K562 (cell line): Measurements from ENCODE around the gene RTP3. TPM values are rescaled to one million over a fixed set of nuclear protein-coding genes. Genes with fewer than 3 reads are reported as not detected.
A peak's percentile ranks its signal among the peaks of the same experiment; 100 is the strongest.

Experiments used
- ATAC-seq: fragments of 200-7000 bp; cut with Tn5 transposase; 3 replicates; pipeline ENCODE4 v1.9.1; 2020; ENCODE audit warnings: moderate library complexity
- BruUV-seq: library from RNA; stranded (reverse); fragments of 400-500 nt; replicated peaks from 2 replicates; lab custom pipeline; 2021; lab: Mats Ljungman, UMichigan
- CTCF ChIA-PET: fragments of 300-600 bp; formaldehyde crosslinking; extraction: SDS; loops from one replicate; lab custom pipeline; 2021; ENCODE audit warnings: low intra/inter-chr PET ratio; lab: Yijun Ruan, JAX
- POLR2A ChIA-PET: fragments of 300-600, 350-650 bp; sonication (Branson Sonifier 250); formaldehyde crosslinking; extraction: SDS; loops from one replicate; lab custom pipeline; 2021; ENCODE audit warnings: antibody characterized with exemption, inconsistent platforms; lab: Yijun Ruan, JAX
- DNase-seq, 4 experiments: peaks; one replicate each; pipeline versions ENCODE4 v3.0.0 to v3.0.0-alpha.2; 2011 to 2018; ENCODE audit warnings: low spot score in 3 of 4, mixed read lengths in 3 of 4; ENCODE audit errors: extremely low read depth in 1 of 4
- FAIRE-seq: peaks from 2 replicates; lab custom pipeline; 2011; peaks lifted over from hg19 to GRCh38; lab: Jason Lieb, UNC
- H2AFZ ChIP-seq: 2 replicates; pipeline ENCODE4 v1.6.0; 2011; ENCODE audit warnings: low read depth, low read length, control low read depth, inconsistent platforms
- H3K27ac ChIP-seq: fragments of 200-600 bp; 3 replicates; pipeline ENCODE4 v1.8.0; 2011; ENCODE audit warnings: low read depth, mild to moderate bottlenecking, control low read depth, inconsistent platforms, low read length, moderate library complexity, mixed read lengths; ENCODE audit errors: extremely low read depth
- H3K27me3 ChIP-seq, 2 experiments: fragments of 300-600 bp in 1 of 2; 2 replicates in 1 of 2; 3 replicates in 1 of 2; pipeline versions ENCODE4 v1.6.0 to v1.8.0; 2011; ENCODE audit warnings: inconsistent platforms in 2 of 2, low read length in 2 of 2, mild to moderate bottlenecking in 1 of 2, mixed read lengths in 1 of 2, moderate library complexity in 1 of 2; ENCODE audit not compliant: control insufficient read depth in 2 of 2, insufficient read depth in 2 of 2
- H3K36me3 ChIP-seq: fragments of 300-600 bp; 3 replicates; pipeline ENCODE4 v1.8.0; 2011; ENCODE audit warnings: mild to moderate bottlenecking, low read length, inconsistent platforms; ENCODE audit not compliant: control insufficient read depth, insufficient read depth
- H3K4me1 ChIP-seq, 2 experiments: fragments of 200-600 bp in 1 of 2; replicated peaks in 1 of 2; 2 replicates in 1 of 2; 3 replicates in 1 of 2; pipeline versions ENCODE4 v1.5.1 to v1.8.0; 2011; ENCODE audit warnings: inconsistent platforms in 2 of 2, low read length in 2 of 2, mild to moderate bottlenecking in 1 of 2, mixed read lengths in 1 of 2, moderate library complexity in 1 of 2; ENCODE audit not compliant: control insufficient read depth in 2 of 2, insufficient read depth in 2 of 2
- H3K4me2 ChIP-seq: 2 replicates; pipeline ENCODE4 v1.6.1; 2011; ENCODE audit warnings: low read length, control low read depth, inconsistent platforms, mixed read lengths; ENCODE audit not compliant: insufficient read depth
- H3K4me3 ChIP-seq: fragments of 200-600 bp; sonication (generic), shearing (Covaris generic); 2 replicates; pipeline ENCODE4 v1.5.1; 2016; ENCODE audit warnings: control low read depth, inconsistent platforms
- H3K79me2 ChIP-seq: fragments of 200-600 bp; 3 replicates; pipeline ENCODE4 v1.8.0; 2011; ENCODE audit warnings: low read length, inconsistent platforms; ENCODE audit not compliant: control insufficient read depth, insufficient read depth
- H3K9ac ChIP-seq, 2 experiments: 2 replicates each; pipeline versions ENCODE4 v1.6.0 to v1.6.1; 2011; ENCODE audit warnings: low read depth in 2 of 2, low read length in 2 of 2, control low read depth in 1 of 2, inconsistent platforms in 1 of 2, mild to moderate bottlenecking in 1 of 2, mixed read lengths in 1 of 2; ENCODE audit not compliant: insufficient read depth in 1 of 2
- H3K9me1 ChIP-seq: one replicate; pipeline ENCODE4 v1.6.0; 2011; ENCODE audit warnings: inconsistent platforms, mild to moderate bottlenecking, low read length, moderate library complexity; ENCODE audit not compliant: control insufficient read depth, insufficient read depth
- H3K9me3 ChIP-seq: replicated peaks from 2 replicates; pipeline ENCODE4 v1.5.1; 2011; ENCODE audit warnings: low read depth, low read length, inconsistent platforms; ENCODE audit not compliant: control insufficient read depth, insufficient read depth
- H4K20me1 ChIP-seq: replicated peaks from 2 replicates; pipeline ENCODE4 v1.6.1; 2011; ENCODE audit warnings: low read length, inconsistent platforms, mixed read lengths; ENCODE audit not compliant: control insufficient read depth, insufficient read depth
- BRD4 ChIP-seq: fragments of 200-600 bp; sonication (generic); IDR thresholded peaks from 2 replicates; pipeline ENCODE4 v1.6.1; 2017; ENCODE audit warnings: inconsistent platforms
- EP300 ChIP-seq: IDR thresholded peaks from 2 replicates; pipeline ENCODE4 v1.6.1; 2012; ENCODE audit warnings: low read length, improper control_type of control experiment
- NR2C1 ChIP-seq, 2 experiments: fragments of 450-650 bp; IDR thresholded peaks; 2 replicates each; pipeline ENCODE4 v1.6.1; 2017; ENCODE audit warnings: mild to moderate bottlenecking in 2 of 2, antibody characterized with exemption in 1 of 2, inconsistent platforms in 1 of 2, missing compliant biosample characterization in 1 of 2, missing genetic modification characterization in 1 of 2
- PHB ChIP-seq: fragments of 250-450 bp; sonication (Bioruptor Pico); IDR thresholded peaks from 2 replicates; pipeline ENCODE4 v1.5.0; 2021
- ZSCAN29 ChIP-seq: fragments of 450-650 bp; IDR thresholded peaks from 2 replicates; pipeline ENCODE4 v1.6.1; 2017
- ZZZ3 ChIP-seq: fragments of 450-650 bp; IDR thresholded peaks from 2 replicates; pipeline ENCODE4 v1.6.1; 2016; ENCODE audit warnings: antibody characterized with exemption, mild to moderate bottlenecking, moderate library complexity
- WGBS: fragments of 100-300 bp; shearing (Covaris generic); methylation state at CpG from one replicate; pipeline ENCODE4 v1.1.6; 2016; ENCODE audit warnings: low coverage, mixed read lengths; ENCODE audit not compliant: insufficient coverage; ENCODE audit errors: missing lambda C conversion rate; 5-methylcytosine and 5-hydroxymethylcytosine counted together
- in situ Hi-C: fragments of 300-500 bp; cut with MboI; formaldehyde crosslinking; loops from 4 replicates; pipeline ENCODE4 v1.15.0; 2018; ENCODE audit warnings: inconsistent platforms, mixed read lengths
- intact Hi-C: fragments of 100-400 bp; cut with micrococcal nuclease; formaldehyde crosslinking; loops from 2 replicates; pipeline ENCODE4 v1.14.2; 2022
- polyA plus RNA-seq, 8 experiments: library from polyadenylated mRNA; depleted of rRNA in 4 of 8; stranded (reverse) in 5 of 8; unstranded in 3 of 8; fragments of >200 nt; fragmentation: Nextera tagmentation in 2 of 8; fragmentation: Illumina TruSeq in 1 of 8; extraction: Ambion mirVana in 2 of 8; extraction: Trizol in 1 of 8; gene quantifications; 2 replicates each; pipeline versions ENCODE4 v1.2.1 to v1.2.3, GENCODE V29; 2011 to 2014; ENCODE audit warnings: inconsistent platforms in 1 of 8, missing spikeins in 1 of 8
- total RNA-seq, 7 experiments: library from RNA; depleted of rRNA in 6 of 7; stranded (reverse); fragments of >200 nt in 6 of 7; fragmentation: Illumina TruSeq in 2 of 7; extraction: Trizol in 2 of 7; gene quantifications; 2 replicates each; pipeline versions ENCODE4 v1.2.1 to v1.2.3, GENCODE V29; 2011 to 2021; ENCODE audit warnings: low replicate concordance in 1 of 7
- TF ChIP-seq, protein P1 (sequence below): fragments of 250-450 bp; sonication (Bioruptor Pico); IDR thresholded peaks from 2 replicates; pipeline ENCODE4 v1.8.0; 2022; ENCODE audit warnings: inconsistent platforms, mild to moderate bottlenecking, moderate library complexity, borderline replicate concordance
- TF ChIP-seq, protein P2 (sequence below), 2 experiments: fragments of 200-800 bp in 1 of 2; sonication (Bioruptor generic) in 1 of 2; sonication (generic) in 1 of 2; formaldehyde crosslinking in 1 of 2; IDR thresholded peaks in 1 of 2; conservative IDR thresholded peaks in 1 of 2; 2 replicates each; pipeline versions ENCODE4 v1.5.0 to v1.6.1; 2016 to 2020; ENCODE audit warnings: missing compliant biosample characterization in 1 of 2, missing genetic modification characterization in 1 of 2, missing genetic modification reagents in 1 of 2
- TF ChIP-seq, protein P3 (sequence below), 3 experiments: IDR thresholded peaks in 2 of 3; conservative IDR thresholded peaks in 1 of 3; 2 replicates each; pipeline ENCODE4 v1.5.1; 2011 to 2012; ENCODE audit warnings: low read length in 3 of 3, mild to moderate bottlenecking in 3 of 3, control low read depth in 2 of 3, improper control_type of control experiment in 1 of 3, inconsistent platforms in 1 of 3, low read depth in 1 of 3, mixed read lengths in 1 of 3, moderate library complexity in 1 of 3; ENCODE audit not compliant: insufficient read depth in 2 of 3
- TF ChIP-seq, protein P4 (sequence below): sonication (generic); formaldehyde crosslinking; IDR thresholded peaks from 2 replicates; pipeline ENCODE4 v1.8.0; 2022; ENCODE audit warnings: missing genetic modification reagents, mild to moderate bottlenecking, moderate library complexity, borderline replicate concordance
- TF ChIP-seq, protein P5 (sequence below): fragments of 250-450 bp; sonication (Bioruptor Pico); IDR thresholded peaks from 2 replicates; pipeline ENCODE4 v1.8.0; 2021; ENCODE audit warnings: borderline replicate concordance, mild to moderate bottlenecking, moderate library complexity; ENCODE audit not compliant: poor library complexity, severe bottlenecking

Gene RTP3
- total and polyA plus RNA-seq, 9 of the 15 experiments (the other 6 are each of a cell fraction or from before 2014, with no cell fraction given), result not detected

DNA sequence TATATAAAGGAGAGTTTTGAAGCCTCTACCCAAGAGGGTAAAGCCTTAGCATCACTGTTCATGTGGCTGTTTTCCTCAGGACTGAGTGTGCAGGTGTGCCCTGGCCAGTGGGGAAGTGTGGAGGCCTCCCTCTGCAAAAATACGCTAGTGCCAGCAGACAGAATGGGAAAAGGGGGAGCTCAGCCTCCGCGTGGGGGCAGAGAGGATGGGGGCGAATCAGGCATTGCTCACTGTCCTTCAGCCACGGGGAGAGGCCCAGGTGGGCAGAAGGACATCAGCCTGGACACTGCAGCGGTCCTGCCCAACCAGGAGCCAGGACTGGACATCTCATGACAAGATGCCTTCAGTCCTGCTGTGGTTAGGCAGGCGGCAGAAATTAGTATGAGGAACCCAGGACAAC, 43.2 kb upstream of the RTP3 start (continued):
- TF ChIP-seq, protein P1, sequence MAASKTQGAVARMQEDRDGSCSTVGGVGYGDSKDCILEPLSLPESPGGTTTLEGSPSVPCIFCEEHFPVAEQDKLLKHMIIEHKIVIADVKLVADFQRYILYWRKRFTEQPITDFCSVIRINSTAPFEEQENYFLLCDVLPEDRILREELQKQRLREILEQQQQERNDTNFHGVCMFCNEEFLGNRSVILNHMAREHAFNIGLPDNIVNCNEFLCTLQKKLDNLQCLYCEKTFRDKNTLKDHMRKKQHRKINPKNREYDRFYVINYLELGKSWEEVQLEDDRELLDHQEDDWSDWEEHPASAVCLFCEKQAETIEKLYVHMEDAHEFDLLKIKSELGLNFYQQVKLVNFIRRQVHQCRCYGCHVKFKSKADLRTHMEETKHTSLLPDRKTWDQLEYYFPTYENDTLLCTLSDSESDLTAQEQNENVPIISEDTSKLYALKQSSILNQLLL (CRISPR knock-in tag), result no peak
- TF ChIP-seq ZSCAN29 (no peak), NR2C1 (IDR thresholded peaks at IDR 0.05) (no peak), NR2C1 (tag; IDR thresholded peaks at IDR 0.05) (no peak), PHB (CRISPR knock-in tag) (no peak)
- TF ChIP-seq, protein P2, sequence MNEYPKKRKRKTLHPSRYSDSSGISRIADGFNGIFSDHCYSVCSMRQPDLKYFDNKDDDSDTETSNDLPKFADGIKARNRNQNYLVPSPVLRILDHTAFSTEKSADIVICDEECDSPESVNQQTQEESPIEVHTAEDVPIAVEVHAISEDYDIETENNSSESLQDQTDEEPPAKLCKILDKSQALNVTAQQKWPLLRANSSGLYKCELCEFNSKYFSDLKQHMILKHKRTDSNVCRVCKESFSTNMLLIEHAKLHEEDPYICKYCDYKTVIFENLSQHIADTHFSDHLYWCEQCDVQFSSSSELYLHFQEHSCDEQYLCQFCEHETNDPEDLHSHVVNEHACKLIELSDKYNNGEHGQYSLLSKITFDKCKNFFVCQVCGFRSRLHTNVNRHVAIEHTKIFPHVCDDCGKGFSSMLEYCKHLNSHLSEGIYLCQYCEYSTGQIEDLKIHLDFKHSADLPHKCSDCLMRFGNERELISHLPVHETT (CRISPR knock-in tag; conservative IDR thresholded peaks at IDR 0.05 in 1 of 2, IDR thresholded peaks at IDR 0.05 in 1 of 2), result no peak

DNA sequence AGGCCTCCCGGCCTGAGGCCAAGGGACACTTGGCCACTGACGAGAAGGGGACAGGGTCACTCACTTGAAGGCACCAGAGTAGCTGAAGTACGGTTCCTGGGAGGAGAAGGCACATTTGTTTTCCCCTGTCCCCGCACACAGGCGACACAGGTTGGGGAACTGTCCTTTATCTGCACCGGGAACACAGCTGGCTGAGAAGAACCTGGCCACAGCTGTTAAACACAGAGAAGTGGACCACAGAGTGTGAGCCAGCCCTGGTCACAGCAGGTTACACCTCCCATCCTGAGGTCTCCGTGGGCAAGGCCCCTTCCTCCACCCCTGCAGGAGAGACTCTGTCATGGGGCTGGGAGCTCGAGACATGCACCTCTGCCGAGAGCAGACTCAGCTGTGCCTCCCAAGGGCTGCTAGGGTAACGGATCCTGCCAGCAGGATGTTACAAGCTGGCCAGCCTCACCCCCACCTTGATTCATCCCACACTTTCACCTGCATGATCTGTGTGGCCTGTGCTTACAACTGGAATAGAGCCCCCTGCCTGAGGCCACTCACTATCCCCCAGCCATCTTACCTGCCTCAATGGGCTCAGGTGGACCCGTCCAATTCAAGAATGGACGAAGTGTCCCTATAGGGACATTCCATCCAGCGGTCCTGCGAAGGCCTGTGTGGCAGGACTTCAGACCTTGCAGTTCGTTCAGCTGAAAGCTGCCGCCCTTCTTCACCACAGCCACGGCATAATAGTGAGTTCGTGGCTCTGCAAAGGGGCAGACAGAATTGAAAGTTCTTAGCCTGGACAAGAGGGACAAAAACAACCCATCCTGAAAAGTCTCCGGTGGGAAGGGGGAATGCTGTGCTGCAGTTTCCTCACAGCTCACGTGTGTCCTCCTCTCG, 42.3 kb upstream of the RTP3 start:
- ATAC-seq, result peak; percentile 63
- Histone ChIP-seq H3K9me1 (no peaks in the 10 kb centered on the region), H3K79me2 (no peaks in the 10 kb centered on the region), H3K4me3 (no peak overlapping the region), H3K27ac (no peak overlapping the region), H3K4me1 (no peaks in the 10 kb centered on the region), H3K9ac (no peak overlapping the region), H3K9me3 (no peaks in the 10 kb centered on the region), H2AFZ (no peak overlapping the region), H3K36me3 (no peaks in the 10 kb centered on the region), H3K27me3 (peaks cover 51 to 72% of the 10 kb centered on the region in 2 experiments), H3K4me2 (no peak overlapping the region), H4K20me1 (no peaks in the 10 kb centered on the region)
- BruUV-seq, result no TSS peak
- intact Hi-C loops, result no loop called here
- ChIA-PET CTCF (no interaction called here), POLR2A (interaction anchor here (0.6 to 0.7 kb wide), 4 partner anchors 15 to 532 kb away, joined by 3 to 5 read pairs (median 3); no protein-coding TSS in a partner anchor)
- in situ Hi-C loops, result no loop called here
- WGBS, result 3% methylated on average over 21 of the region's 21 CpGs
- no peak for DNase-seq
- no peak for FAIRE-seq
- TF ChIP-seq ZZZ3, result no peak
- TF ChIP-seq, protein P3, sequence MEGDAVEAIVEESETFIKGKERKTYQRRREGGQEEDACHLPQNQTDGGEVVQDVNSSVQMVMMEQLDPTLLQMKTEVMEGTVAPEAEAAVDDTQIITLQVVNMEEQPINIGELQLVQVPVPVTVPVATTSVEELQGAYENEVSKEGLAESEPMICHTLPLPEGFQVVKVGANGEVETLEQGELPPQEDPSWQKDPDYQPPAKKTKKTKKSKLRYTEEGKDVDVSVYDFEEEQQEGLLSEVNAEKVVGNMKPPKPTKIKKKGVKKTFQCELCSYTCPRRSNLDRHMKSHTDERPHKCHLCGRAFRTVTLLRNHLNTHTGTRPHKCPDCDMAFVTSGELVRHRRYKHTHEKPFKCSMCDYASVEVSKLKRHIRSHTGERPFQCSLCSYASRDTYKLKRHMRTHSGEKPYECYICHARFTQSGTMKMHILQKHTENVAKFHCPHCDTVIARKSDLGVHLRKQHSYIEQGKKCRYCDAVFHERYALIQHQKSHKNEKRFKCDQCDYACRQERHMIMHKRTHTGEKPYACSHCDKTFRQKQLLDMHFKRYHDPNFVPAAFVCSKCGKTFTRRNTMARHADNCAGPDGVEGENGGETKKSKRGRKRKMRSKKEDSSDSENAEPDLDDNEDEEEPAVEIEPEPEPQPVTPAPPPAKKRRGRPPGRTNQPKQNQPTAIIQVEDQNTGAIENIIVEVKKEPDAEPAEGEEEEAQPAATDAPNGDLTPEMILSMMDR (IDR thresholded peaks at IDR 0.05 in 2 of 3, conservative IDR thresholded peaks at IDR 0.05 in 1 of 3; ENCODE audit: insufficient read depth in 2 of 3, low read depth in 1 of 3, low read length in 3 of 3), result no peak
- TF ChIP-seq BRD4, result no peak
- TF ChIP-seq, protein P4, sequence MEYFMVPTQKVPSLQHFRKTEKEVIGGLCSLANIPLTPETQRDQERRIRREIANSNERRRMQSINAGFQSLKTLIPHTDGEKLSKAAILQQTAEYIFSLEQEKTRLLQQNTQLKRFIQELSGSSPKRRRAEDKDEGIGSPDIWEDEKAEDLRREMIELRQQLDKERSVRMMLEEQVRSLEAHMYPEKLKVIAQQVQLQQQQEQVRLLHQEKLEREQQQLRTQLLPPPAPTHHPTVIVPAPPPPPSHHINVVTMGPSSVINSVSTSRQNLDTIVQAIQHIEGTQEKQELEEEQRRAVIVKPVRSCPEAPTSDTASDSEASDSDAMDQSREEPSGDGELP, result 0 out of 2 replicates have a peak, but pooled peaks have one; percentile 30
- TF ChIP-seq, protein P5, sequence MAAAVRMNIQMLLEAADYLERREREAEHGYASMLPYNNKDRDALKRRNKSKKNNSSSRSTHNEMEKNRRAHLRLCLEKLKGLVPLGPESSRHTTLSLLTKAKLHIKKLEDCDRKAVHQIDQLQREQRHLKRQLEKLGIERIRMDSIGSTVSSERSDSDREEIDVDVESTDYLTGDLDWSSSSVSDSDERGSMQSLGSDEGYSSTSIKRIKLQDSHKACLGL (CRISPR knock-in tag), result no peak
- TF ChIP-seq EP300, result no peak
